Bronchus fibroblast of lung (primary cell): ENCODE data around the gene ZNF846. TPM values are rescaled to one million over a fixed set of nuclear protein-coding genes. Genes with fewer than 3 reads are reported as not detected.

Experiments
- total RNA-seq: library from RNA; depleted of rRNA; stranded (reverse); fragments of >200 nt; gene quantifications from 2 replicates; pipeline ENCODE4 v1.2.3, GENCODE V29; 2015

Gene ZNF846
- total RNA-seq, result 3.1 and 4.7 TPM in 2 replicates

DNA sequence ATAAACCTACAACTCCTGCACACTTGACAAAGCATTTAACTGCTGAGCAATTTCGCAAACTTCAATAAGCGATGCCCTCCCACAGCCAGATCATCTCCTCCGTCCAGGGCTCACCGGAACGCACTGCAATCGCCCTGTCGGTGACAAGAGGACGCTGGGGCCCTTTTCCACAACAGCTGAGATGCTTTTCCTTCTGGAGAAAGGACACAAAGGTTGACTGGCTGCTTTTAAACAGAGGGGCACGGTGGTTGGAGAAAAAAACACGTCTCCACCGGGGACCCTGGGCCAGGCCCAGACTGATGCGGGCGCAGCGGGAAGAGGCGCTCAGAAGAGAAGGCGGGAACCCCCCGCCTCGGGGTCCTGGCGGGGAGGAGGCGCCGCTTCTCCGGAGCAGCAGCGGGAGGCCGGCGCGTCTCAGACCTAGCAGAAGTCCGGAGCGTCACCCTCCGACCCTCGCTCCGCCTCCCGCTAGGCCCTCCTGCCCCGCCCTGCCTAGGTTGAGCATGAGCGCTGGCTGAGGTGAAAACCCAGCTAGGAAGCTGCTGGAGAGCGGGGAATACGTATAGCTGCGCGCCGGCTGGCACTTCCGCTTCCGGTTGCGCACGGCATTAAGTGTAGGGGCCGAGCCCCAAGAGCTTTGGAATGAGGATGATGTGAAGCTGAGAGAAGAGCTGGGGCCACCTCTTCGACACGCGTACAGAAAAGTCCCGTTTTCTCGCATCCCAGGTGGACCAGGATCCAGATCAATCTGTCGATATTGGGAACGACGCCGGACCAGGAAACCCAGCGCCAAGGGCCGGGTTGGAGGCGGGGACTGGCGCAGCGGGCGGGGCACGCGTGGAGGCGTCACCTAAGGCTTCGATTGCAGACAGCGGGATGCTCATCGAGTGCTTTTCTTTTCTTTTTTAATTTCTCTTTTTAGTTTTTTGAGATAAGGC, at the start of gene ZNF846:
Gene ZNF846 (minus strand): TSS at position 564 of the 938 bp plus-strand sequence. CDS start 3,788 bp downstream, outside the sequence.

Other genes with a start within 250 kb of the ZNF846 start
- gene ZNF426, start 230.1 kb downstream of the ZNF846 start, total RNA-seq, result 6.4 and 8.6 TPM in 2 replicates
- 15.0 and 15.5 TPM in 2 replicates for gene ZNF121, start 184.2 kb downstream of the ZNF846 start, total RNA-seq
- gene ZNF561, start 147.5 kb downstream of the ZNF846 start, total RNA-seq, result 11.9 and 16.5 TPM in 2 replicates
- gene ZNF562, start 93.6 kb downstream of the ZNF846 start, total RNA-seq, result 11.8 and 12.5 TPM in 2 replicates
- gene FBXL12, start 50.3 kb upstream of the ZNF846 start, total RNA-seq, result 26.5 and 28.1 TPM in 2 replicates
- gene UBL5, start 59.2 kb upstream of the ZNF846 start, total RNA-seq, result 886 and 930 TPM in 2 replicates
- 188 and 199 TPM in 2 replicates for gene PIN1, start 66.6 kb upstream of the ZNF846 start, total RNA-seq
- 0.45 TPM in 1 of 2 replicates, not detected in the other for gene OLFM2, start 167.8 kb upstream of the ZNF846 start, total RNA-seq
- 0.34 and 0.59 TPM in 2 replicates for gene COL5A3, start 241.8 kb upstream of the ZNF846 start, total RNA-seq
- gene RDH8, start 244.7 kb upstream of the ZNF846 start, total RNA-seq, result not detected in 2 replicates